ENCODE results near the gene CSNK2A3. TPM values are rescaled to one million over a fixed set of nuclear protein-coding genes. Genes with fewer than 3 reads are reported as not detected.

Gene CSNK2A3
- total RNA-seq, 1 experiment from 2014 or later = 2.0 TPM

DNA sequence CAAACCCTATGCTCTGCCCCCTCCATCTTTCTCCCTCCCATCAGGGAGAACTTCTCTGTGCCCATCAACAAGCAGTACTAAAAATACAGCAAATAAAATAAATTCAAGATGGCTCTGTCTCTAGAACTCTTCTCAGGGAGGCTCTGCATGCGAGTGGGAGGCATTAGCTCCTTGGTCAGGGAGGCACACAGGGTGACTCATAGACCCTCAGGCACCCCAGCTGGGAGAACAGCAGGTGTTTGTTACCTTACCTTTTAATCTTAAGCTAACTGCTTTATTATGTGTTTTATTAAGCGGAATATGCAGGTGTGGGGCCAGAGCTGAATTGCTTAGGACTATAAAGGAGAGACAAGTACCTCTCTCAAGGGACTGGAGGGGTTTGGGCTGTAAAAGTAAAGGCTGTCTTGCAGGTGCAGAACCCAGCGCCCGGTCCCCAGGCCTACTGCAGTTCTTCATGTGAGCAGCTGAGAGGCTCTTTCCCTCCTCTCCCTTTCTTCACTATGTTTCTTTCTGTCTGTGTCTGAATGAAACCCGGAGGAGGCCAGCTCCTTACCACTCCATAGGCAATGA lies 20.8 kb downstream of the CSNK2A3 start:
- Histone ChIP-seq H3K9ac (ENCODE audit: low read length) (no peak overlapping the region), H3K4me2 (ENCODE audit: low read length) (no peak overlapping the region), H2AFZ (ENCODE audit: low read depth, low read length, poor library complexity, severe bottlenecking) (no peak overlapping the region), H3K4me1 (ENCODE audit: control insufficient read depth in 1 of 2, insufficient read depth in 2 of 2, low read length in 2 of 2) (no peaks in the 10 kb centered on the region), H3K27me3 (ENCODE audit: insufficient read depth, low read length) (no peaks in the 10 kb centered on the region), H3K36me3 (ENCODE audit: control insufficient read depth in 1 of 2, insufficient read depth in 2 of 2, low read length in 2 of 2) (0 out of 4 replicates have a peak, but pooled peaks cover 0 to 8% of the 10 kb centered on the region in 2 experiments), H3K27ac (ENCODE audit: low read depth, low read length) (no peak overlapping the region), H3K9me2 (ENCODE audit: insufficient read depth) (no peaks in the 10 kb centered on the region), H4K20me1 (ENCODE audit: insufficient read depth) (no peaks in the 10 kb centered on the region), H3K9me3 (ENCODE audit: control insufficient read depth in 1 of 2, insufficient read depth in 1 of 2, low read depth in 1 of 2, low read length in 2 of 2) (no peaks in the 10 kb centered on the region), H3K4me3 (replicated peaks in 1 of 2; ENCODE audit: low read depth in 1 of 2, low read length in 2 of 2) (no peak overlapping the region), H3K79me2 (ENCODE audit: insufficient read depth, low read length) (no peaks in the 10 kb centered on the region)
- ATAC-seq (no peak), DNase-seq (ENCODE audit: low read depth, low spot score) (no peak)
- BruUV-seq (replicated peaks) = no TSS peak
- intact Hi-C loops (cut with micrococcal nuclease) = loop anchor here (10.0 kb wide), 1 partner anchor 453 kb away; no protein-coding TSS in a partner anchor
- POLR2A ChIA-PET = no interaction called here
- CTCF ChIA-PET = no interaction called here
- RAD21 ChIA-PET (ENCODE audit: low non-redundant PET in 1 of 2, low total read pairs in 2 of 2, uncharacterized antibody in 2 of 2, unreplicated experiment in 2 of 2) = no interaction called here
- TF ChIP-seq, protein P1, sequence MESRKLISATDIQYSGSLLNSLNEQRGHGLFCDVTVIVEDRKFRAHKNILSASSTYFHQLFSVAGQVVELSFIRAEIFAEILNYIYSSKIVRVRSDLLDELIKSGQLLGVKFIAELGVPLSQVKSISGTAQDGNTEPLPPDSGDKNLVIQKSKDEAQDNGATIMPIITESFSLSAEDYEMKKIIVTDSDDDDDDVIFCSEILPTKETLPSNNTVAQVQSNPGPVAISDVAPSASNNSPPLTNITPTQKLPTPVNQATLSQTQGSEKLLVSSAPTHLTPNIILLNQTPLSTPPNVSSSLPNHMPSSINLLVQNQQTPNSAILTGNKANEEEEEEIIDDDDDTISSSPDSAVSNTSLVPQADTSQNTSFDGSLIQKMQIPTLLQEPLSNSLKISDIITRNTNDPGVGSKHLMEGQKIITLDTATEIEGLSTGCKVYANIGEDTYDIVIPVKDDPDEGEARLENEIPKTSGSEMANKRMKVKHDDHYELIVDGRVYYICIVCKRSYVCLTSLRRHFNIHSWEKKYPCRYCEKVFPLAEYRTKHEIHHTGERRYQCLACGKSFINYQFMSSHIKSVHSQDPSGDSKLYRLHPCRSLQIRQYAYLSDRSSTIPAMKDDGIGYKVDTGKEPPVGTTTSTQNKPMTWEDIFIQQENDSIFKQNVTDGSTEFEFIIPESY (IDR thresholded peaks at IDR 0.05; ENCODE audit: extremely low read depth, insufficient replicate concordance, low read length) = no peak
- TF ChIP-seq JUND (IDR thresholded peaks at IDR 0.05) (no peak), CBX3 (IDR thresholded peaks at IDR 0.05; ENCODE audit: low read depth) (no peak)
- TF ChIP-seq, protein P2, sequence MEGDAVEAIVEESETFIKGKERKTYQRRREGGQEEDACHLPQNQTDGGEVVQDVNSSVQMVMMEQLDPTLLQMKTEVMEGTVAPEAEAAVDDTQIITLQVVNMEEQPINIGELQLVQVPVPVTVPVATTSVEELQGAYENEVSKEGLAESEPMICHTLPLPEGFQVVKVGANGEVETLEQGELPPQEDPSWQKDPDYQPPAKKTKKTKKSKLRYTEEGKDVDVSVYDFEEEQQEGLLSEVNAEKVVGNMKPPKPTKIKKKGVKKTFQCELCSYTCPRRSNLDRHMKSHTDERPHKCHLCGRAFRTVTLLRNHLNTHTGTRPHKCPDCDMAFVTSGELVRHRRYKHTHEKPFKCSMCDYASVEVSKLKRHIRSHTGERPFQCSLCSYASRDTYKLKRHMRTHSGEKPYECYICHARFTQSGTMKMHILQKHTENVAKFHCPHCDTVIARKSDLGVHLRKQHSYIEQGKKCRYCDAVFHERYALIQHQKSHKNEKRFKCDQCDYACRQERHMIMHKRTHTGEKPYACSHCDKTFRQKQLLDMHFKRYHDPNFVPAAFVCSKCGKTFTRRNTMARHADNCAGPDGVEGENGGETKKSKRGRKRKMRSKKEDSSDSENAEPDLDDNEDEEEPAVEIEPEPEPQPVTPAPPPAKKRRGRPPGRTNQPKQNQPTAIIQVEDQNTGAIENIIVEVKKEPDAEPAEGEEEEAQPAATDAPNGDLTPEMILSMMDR (IDR thresholded peaks at IDR 0.05 in 2 of 3, conservative IDR thresholded peaks at IDR 0.05 in 1 of 3; ENCODE audit: borderline replicate concordance in 1 of 3, insufficient read depth in 1 of 3, low read depth in 2 of 3, low read length in 2 of 3) = no peak
